NCI-H146 treated with DMSO at 0.1 percent for 48 hours (cell line): ENCODE data around the gene RAB22A.
"Not testable (repeated sequence)": the region's sequence is repeated elsewhere in the genome, so short reads cannot be mapped to it uniquely, and the experiment has no call there.

Experiments
- DNase-seq: peaks from one replicate; lab custom pipeline; 2025; ENCODE audit not compliant: unreplicated experiment; lab: John Stamatoyannopoulos, UW

RAB22A gene

DNA sequence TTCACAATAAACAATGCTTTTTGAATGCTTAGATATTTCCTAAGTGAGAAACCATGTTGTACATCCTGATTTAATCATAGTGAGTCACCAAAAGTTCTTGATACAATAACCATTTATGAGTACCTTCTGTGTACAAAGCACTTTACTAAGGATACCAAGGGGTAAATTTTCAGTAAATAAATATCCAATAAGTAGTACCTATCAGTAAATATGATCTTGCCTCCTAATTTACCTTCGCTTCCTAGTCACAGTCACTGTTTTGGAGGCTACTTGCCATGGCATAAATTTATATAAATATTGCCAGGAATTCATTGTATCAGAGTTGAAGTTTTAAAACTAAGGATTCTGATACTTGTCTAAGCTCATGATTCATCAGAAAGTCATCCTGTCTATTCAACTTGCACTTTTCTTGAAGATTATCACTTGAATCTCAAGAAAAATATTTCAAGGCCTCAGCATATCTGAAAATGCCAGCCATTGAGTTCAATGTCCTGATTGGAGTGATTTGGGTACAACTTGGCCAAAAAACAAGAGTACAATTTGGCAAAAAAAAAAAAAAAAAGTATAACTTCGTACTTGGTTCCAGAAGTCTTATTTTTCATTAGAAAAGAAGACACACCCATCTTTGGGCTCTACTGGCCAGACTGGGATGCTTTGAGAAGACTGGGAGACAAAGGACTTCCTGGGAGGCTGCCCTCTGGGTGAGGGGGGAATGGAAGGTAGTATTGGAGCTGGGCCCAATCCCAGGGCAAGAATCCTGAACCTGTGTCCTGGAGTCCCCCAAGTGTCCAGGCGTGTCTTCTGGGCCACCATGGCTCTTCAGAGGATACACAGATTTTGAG is 32.8 kb downstream of the RAB22A start:
- DNase-seq = no peak

DNA sequence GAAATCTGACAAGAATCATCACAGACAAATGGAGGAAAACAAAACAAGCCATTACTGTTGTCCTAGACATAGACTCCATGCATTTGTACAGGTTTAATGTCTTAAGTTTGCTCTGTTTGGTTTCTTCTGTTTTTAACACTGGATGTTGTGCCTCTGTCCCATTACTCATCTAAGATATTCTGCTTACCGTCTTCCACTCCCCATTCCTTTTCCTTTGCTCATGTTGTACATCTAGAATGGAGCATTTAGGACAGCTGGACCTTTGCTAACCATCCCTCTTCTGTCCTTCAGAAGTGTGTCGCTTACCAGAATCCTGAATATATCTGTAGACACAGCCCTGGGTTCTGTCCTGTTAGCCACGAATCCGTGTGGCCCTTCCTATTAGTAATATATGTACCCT is 35.2 kb downstream of the RAB22A start:
- no peak for DNase-seq

DNA sequence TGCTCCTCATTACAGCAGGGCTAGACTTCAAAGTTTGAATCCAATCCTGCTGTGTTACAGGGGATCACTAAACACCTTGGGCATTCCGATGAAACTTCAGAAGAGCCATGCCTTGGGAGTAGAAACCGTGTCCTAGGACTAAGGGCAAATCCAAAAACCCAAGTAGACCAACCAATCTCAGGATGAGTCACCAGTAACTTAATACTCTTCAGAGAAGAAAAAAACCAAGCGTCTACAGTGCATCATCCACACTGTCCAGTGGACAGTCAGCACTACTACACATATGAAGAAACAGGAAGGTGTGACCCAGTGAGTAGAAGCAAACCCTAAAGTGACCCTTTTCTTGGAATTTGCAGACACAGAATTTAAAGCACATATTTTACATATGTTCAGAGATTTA is 40.1 kb downstream of the RAB22A start:
- no peak for DNase-seq

DNA sequence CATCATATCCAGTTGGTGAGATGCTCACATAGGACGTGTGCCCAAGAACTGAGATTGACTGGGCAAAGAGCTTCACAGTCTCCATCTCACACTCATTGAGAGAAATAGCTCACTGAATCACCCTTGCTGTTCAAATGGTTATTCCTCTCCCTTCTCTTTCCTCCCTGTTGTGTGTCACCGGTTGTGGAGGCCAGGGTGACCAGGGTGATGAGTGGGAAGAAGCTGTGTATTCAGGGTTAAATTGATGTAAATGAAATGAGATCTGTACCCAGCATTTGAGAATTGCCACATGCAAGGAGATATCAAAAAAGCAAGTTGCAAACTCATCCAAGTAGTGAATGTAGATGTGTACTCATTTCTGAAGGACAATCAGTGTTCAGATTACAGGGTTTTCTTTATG is 43.0 kb downstream of the RAB22A start:
- DNase-seq = no peak

DNA sequence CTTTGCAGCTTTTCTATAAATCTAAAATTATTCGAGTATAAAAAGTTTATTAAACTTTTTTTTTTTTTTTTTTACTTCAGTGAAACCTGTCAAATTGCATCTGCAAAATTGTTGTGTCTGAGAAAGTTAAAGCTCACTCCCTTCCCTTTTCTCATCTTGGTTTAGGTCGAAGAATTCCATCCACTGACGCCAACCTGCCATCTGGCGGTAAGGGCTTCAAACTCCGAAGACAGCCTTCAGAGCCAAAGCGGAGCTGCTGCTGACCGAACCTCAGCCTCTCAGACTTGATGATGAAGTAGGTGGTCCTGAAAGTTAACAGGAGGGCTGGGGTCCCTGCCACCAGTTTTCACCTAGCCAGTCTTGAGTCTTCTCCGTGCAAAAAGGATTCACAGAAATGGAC is 49.9 kb downstream of the RAB22A start:
- no peak for DNase-seq

DNA sequence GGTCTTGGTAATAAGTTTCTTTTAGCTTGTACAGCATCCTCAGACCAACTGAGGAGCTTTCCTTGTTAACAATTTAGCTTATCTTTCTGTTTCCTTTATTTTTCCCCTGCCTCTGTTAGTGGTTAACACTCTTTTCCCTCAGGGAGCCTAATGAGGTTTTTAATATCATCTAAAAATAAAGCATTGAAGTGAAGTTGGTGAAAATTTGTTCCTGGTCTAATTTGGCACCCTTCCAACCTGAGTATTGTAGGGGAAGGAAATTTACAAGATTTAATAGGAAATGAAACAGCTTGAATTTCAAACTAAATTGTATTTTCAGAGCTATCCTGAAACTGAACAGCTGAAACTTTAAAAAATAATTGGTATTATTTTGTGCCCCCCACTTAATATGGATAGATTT is 51.4 kb downstream of the RAB22A start:
- DNase-seq = no peak

DNA sequence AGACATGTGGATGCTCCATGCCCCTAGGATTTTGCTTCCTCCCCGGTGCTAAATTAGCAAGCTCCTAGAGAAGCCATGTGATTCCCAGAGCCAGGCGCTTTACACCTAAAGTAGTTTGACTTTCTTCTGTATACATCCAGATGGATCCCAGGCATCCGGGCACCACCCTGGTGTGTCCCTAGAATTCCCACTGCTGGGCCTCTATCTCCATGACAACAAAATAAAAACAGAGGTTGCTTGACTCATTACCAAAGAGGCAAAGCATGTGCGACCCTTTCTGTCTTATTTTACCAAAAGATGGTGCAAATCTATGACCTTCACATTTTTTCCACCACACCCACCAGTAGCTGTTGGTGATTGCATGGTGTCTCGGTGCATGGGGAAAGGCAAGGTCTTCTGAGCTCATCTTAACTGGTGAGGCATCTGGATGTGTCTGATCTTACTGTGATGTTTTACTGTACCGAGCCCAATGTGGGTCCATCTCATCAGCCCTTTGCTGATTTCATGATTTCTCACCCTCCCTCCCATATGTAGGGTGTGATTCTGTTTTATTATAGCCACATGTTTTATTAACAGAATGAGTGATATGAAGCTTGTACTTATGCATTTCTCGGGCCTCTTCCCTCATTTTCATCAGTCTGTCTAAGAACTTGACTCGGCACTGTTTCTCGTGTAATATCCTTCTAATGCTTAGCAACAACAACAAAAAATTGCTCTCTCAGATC is 52.1 kb downstream of the RAB22A start:
- no peak for DNase-seq

DNA sequence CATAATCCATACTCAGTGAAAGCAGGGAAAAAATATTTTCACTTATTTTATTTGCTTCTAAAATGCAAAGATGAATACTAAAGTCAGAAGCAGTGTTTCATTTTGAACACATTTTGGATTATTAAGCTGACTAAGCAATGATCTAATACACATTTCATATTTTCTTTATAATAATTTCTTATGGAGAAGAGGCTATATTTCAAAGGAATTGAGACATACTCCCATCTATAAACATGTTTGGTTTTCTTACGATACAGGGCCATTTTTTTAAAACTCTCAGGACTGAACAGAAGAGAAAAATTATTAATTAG is 52.6 kb downstream of the RAB22A start:
- no peak for DNase-seq

DNA sequence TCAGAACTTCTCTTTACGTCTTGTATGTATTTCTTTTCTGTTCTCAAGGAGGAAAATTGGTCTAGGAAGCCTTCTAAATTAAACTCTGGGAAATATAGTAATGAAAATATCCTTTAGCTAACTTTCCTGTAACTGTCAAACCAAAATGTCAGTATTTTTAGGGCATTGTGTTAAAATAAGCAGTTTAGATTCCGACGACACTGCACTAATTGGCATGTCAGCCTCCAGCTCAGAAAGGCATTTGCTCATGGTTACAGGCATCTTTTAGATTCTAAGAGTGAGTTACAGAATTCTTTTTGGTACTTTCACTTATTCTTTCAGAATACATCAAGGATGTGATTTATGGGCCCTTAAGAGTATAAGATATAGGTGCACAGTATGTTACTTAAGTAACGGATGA is 53.5 kb downstream of the RAB22A start:
- no peak for DNase-seq

DNA sequence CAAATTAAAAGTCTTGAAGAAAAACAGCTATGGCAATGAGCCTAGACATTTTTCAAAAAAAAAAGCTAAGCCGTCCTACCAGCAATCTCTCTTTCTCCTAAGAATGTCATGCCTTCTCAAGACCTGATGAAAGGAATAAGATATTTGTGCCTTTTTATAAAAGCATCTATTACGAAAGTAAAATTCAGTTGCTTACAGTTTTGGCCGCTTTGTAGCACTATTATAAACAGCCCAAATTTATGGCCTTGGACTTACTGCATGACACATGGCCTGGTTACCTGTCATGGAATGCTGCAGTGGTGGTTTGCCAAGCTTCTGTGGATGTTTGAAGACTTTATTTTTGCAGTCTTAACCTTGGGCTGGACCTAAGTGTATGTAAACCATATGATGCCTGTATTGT is 57.4 kb downstream of the RAB22A start:
- no peak for DNase-seq

DNA sequence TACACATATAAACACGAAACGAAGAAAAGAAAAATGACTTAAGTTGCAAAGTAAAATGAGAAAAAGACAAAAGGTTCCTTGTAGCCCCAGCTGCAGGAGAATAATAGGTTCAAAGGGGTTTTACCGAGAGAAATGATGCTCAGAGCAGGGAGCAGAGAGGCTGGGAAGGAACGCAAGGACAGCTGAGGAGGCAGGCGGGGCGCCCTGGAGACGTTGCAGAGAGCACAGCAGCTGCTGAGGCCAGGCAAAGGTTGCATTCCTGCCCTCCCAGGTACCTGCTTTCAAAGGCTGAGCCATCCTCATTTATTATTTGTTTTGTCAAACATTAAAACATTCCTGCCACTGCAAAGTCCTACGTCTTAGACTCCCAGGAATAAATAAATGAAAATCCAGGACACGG is 63.3 kb downstream of the RAB22A start:
- no peak for DNase-seq

DNA sequence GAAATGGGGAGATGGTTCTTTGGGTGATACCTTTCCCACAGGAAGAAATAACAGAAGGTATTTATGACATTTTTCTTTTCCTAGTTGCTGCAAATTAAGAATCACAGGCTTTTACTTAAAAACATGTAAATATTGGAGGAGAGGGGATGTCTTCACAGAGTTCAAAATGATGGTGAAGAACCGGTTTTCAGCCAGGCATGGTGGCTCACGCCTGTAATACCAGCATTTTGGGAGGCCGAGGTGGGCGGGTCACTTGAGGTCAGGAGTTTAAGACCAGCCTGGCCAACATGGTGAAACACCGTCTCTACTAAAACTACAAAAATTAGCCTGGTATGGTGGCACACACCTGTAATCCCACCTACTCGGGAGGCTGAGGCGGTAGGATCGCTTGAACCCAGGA is 63.8 kb downstream of the RAB22A start:
- DNase-seq = not testable (repeated sequence)

DNA sequence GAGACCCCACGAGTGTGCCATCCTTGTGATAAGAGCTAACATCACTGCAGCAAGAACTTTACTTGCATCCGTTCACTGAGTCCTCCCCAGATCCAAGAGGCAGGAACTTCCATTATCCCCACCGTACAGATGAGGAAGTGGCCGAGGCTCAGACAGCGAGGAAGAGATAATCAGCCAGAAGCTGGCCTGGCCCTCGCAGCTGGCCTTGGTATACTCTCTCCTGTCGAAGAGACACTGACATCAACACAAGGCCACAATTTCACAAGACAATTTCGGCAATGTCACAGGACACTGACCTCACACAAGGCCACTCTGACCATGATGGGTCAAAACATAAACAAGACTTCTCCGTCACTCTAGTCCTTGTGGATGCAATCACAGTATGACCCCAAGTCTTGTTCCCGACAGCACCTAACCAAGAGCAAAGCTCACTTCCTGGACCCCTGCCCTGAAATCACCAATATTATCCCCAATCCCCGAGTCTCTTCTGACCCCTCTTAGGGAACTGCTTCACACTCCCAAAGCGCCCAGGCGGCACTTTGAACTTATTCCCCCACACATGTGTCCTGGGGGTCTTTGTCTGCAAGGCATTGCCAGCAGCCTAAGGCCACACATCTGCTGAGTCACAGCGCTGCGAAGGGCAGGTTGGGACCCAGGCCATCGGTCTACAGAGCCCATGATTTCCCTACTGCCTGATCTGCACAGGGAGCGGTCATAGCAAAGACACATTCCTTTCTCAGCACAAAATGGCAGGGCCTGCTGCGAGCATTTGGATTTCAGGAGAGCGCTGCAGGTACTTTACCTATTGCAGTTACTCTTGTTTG is 64.7 kb downstream of the RAB22A start:
- DNase-seq = no peak

DNA sequence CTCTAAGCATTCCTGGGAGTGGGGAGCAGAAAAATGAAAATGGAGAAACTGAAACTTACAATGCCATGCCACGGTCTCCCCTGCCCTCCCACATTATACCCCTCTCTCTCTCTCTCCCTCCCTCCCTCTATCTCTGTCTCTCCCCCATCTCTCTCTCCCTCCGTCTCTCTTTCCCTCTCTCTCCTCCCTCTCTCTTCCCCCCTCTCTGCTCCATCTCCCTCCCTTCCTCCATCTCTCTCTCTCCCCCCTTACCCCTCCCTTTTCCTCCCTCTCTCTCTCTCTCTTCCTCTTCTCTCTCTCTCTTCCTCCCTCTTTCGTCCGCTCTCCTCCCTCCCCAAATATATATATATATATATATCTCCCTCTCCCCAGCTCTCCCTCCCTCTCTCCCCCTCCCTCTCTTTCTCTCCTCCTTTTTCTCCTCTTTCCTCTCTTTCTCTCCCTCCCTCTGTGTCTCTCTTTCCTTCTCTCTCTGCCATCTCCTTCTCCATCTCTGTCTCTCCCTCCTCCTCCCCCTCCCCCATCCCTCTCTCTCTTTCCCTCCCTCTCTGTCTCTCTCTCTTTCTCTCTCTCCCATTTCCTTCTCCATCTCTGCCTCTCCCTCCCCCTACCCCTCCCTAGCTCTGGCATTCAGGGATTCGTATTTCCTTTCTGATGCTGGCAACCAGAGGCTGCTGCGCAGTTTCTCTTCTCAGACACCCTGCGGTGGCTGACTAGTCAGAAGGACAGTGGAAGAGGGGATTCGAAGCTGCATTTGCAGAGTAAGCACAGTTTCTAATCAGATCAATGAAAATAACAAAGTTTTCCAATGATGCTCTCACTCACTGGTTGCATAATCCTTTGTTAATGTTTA is 65.6 kb downstream of the RAB22A start:
- DNase-seq = no peak

DNA sequence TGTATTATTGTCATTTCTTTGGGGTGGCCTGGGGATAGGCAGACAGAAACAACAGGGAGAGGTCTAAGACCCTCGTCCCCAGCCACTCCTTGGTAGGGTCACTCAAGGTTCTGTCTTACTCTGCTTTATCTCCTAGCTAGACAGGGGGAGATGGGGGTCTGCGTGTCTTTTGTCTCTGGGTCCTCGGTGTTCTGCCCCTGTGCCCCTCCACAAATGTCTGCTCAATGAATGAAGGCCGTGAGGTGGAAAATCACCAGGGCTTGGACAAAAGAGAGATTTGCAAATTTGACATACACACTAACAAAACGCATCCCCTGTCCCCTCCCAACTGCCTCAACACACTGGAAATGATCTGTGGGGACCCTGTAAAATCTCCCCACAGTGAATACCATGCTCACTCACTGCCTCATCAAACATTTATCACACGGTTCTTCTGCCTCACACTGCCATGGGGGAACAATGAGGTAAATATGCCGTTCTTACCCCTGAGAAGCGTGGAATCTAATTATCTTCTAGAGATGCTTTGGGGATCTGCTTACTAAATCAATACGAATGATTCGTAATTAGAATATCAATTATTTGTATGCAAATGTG is 66.3 kb downstream of the RAB22A start:
- no peak for DNase-seq

DNA sequence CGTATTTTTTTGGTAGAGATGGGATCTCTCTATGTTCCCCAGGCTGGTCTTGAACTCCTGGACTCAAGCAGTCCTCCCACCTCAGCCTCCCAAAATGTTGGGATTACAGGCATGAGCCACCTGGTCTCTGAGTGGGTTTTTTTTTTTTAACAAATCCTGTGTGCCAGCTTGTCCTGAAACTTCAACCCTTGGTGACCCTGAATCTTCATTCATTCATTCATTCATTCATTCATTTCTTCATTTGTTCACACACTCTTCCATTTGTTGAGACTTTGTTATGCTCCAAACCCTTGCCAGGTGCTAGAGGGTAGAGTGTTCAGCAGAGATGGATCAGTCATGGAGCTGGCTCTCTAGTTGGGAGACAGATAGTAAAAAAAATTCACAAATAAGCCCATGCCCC is 67.5 kb downstream of the RAB22A start:
- DNase-seq = no peak

DNA sequence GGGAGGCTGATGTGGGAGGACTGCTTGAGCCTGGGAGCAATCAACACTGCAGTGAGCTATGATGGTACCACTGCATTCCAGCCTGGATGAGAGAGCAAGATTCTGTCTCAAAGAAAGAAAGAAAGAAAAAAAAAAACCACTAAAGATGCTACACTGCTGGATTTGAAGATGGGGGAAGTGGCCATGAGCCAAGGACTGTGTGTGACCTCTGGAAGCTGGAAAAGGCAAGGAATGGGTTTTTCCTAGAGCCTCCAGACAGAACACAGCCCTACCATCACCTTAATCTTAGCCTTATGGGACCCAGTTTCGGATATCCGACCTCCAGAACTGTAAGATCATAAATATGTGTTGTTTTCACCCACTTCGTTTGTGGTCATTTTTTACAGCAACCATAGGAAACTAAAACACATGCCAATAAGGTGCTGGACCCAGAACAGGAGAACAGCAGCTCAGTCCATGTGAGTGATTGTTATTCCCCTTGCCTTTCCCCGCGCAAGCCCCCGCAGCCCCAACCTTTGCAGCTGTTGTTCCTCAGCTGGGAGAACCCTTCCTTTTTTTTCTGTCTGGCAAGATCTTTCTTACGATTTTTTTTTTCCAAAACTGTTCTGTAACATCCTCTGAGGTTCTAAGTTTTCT is 68.4 kb downstream of the RAB22A start:
- no peak for DNase-seq

DNA sequence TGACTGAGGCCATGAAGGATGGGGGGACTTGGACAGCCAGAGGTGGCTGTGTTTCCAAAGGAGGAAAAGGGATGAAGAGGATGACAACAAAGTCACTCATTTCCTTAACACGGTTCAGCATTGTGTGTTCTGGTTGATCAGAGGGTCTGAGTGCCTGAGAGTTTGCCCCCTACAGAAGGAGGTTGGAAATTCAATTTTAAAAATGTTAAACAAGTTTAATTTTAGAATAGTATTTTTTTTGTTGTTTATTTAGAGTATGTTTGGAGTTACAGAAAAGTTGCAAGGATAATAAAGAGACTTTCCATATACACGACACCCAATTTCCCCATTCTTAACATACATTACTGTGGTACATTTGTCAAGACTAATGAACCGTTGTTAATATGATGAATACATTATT is 69.2 kb downstream of the RAB22A start:
- no peak for DNase-seq

DNA sequence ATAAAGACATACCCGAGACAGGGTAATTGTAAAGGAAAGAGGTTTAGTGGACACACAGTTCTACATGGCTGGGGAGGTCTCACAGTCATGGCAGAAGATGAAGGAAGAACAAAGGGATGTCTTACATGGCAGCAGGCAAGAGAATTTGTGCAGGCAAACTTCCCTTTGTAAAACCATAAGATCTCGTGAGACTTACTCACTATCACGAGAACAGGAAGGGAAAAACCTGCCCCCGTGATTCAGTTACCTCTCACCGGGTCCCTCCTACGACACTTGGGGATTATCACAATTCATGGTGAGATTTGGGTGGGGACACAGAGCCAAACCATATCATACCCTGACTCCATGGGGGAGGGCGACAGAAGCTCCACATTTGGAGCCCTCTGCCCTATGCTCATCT is 72.1 kb downstream of the RAB22A start:
- no peak for DNase-seq

DNA sequence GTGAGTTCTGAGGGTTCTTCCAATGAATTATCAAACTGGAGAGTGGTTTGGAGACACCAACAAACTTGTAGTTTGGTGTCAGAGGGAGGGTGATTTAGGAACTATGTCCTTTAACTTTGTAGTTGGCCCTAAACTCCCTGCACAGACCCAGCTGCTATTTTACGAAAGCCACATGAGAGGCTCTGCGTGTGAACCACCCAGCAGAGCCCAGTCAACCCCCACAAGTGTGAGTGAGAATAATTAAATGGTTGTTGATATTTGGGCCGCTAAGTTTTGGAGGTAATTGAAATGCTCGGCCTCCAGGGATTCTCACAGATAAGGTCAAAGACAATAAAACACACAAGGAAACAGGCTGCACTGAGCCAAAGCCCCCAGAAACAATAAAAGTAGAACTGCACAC is 72.6 kb downstream of the RAB22A start:
- no peak for DNase-seq
